GM10248 (cell line): ENCODE measurements around the gene ADGRV1.
"Not testable (repeated sequence)": the region's sequence is repeated elsewhere in the genome, so short reads cannot be mapped to it uniquely, and the experiment has no call there.

ENCODE experiments used
- CTCF ChIA-PET: fragments of 300-600 bp; sonication (Branson Sonifier 250); formaldehyde crosslinking; extraction: SDS; loops from one replicate; lab custom pipeline; 2021; ENCODE audit warnings: antibody characterized with exemption; lab: Yijun Ruan, JAX
- POLR2A ChIA-PET: fragments of 350-650 bp; sonication (Branson Sonifier 250); formaldehyde crosslinking; extraction: SDS; loops from one replicate; lab custom pipeline; 2020; ENCODE audit warnings: antibody characterized with exemption; lab: Yijun Ruan, JAX
- DNase-seq: peaks from one replicate; pipeline ENCODE4 v3.0.0; 2012; ENCODE audit errors: extremely low spot score
- CTCF ChIP-seq: IDR thresholded peaks from 2 replicates; pipeline ENCODE4 v1.5.1; 2012; ENCODE audit warnings: mild to moderate bottlenecking, low read depth; ENCODE audit errors: extremely low read depth, missing control alignments, control extremely low read depth

Gene ADGRV1

GRCh38 chr5:91049800-91050199 lies 491.2 kb downstream of the ADGRV1 start:
- TF ChIP-seq CTCF, result no peak
- POLR2A ChIA-PET, result no interaction called here
- CTCF ChIA-PET, result no interaction called here
- no peak for DNase-seq

GRCh38 chr5:91052411-91052810 lies 493.8 kb downstream of the ADGRV1 start:
- POLR2A ChIA-PET, DNase-seq: not testable (repeated sequence)
- CTCF ChIA-PET, result interaction anchor here (1.3 kb wide), 1 partner anchor 26 kb away, joined by 3 read pairs; no protein-coding TSS in a partner anchor

GRCh38 chr5:91052977-91053740 lies 494.6 kb downstream of the ADGRV1 start:
- ChIA-PET POLR2A (no interaction called here), CTCF (interaction anchor here (1.3 kb wide), 1 partner anchor 27 kb away, joined by 3 read pairs; no protein-coding TSS in a partner anchor)
- no peak for DNase-seq
- TF ChIP-seq CTCF, result no peak

- DNase-seq, result no peak
- ChIA-PET CTCF (no interaction called here), POLR2A (no interaction called here)
- no peak for TF ChIP-seq CTCF
Measured at GRCh38 chr5:91053741-91054025, 495.1 kb downstream of the ADGRV1 start.

- TF ChIP-seq CTCF, result no peak
- ChIA-PET CTCF (interaction anchor here (1.1 to 1.6 kb wide), 2 partner anchors 19 to 32 kb away, joined by 4 read pairs; no protein-coding TSS in a partner anchor), POLR2A (no interaction called here)
- no peak for DNase-seq
Measured at GRCh38 chr5:91058155-91058554, 499.6 kb downstream of the ADGRV1 start.

- no peak for TF ChIP-seq CTCF
- CTCF ChIA-PET, result interaction anchor here (1.1 to 1.6 kb wide), 2 partner anchors 19 to 31 kb away, joined by 4 read pairs; no protein-coding TSS in a partner anchor
- no peak for DNase-seq
- POLR2A ChIA-PET, result no interaction called here
Measured at GRCh38 chr5:91058575-91058974, 500.0 kb downstream of the ADGRV1 start.

- ChIA-PET POLR2A (no interaction called here), CTCF (interaction anchor here (1.1 to 1.6 kb wide), 2 partner anchors 20 to 31 kb away, joined by 4 read pairs; no protein-coding TSS in a partner anchor)
- DNase-seq, result peak; percentile 46
- no peak for TF ChIP-seq CTCF
Measured at GRCh38 chr5:91059409-91059808, 500.8 kb downstream of the ADGRV1 start.
